SU-DHL-6 (cell line): Measurements from ENCODE around the gene CTNNA2.

ENCODE experiments used
- EZH2phosphoT487 ChIP-seq: fragments of 200-600 bp; sonication (generic), shearing (Covaris generic); conservative IDR thresholded peaks from 2 replicates; pipeline ENCODE4 v1.6.1; 2018; ENCODE audit warnings: mild to moderate bottlenecking, antibody characterized with exemption, low read length, moderate library complexity, mixed read lengths
- TF ChIP-seq, protein P1 (sequence below): fragments of 200-600 bp; sonication (generic); IDR thresholded peaks from one replicate; pipeline ENCODE4 v1.5.1; 2017; ENCODE audit warnings: antibody characterized with exemption, mild to moderate bottlenecking, low read length, moderate library complexity; ENCODE audit not compliant: insufficient read depth, poor library complexity, severe bottlenecking

DNA sequence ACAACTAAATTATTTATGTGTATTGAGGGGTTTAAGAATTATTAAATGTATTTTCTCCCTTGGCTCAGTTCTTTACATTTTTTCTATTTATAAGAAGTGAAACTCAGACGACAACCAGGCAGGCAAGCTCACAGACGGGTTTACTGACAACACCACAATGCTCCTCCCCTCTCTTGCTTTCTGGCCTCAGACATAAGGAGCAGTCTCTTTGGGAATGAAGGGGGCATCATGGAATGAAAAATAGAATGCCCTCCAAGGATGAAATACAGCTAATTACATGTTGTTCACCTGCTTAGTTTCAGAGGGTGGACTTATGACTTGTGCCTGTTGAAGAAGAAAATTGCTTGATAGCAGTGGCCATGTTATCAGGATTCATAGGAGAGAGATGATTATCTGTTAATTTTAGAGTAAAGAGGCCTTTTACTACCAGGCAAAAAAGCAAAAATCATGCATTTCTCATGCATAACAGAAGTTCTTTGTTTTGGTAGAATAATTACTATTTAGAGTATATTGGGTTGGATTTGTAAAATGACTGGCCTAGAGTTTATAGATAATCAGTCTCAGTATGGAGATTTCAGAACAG, 963.8 kb downstream of the CTNNA2 start:
- TF ChIP-seq, protein P1, sequence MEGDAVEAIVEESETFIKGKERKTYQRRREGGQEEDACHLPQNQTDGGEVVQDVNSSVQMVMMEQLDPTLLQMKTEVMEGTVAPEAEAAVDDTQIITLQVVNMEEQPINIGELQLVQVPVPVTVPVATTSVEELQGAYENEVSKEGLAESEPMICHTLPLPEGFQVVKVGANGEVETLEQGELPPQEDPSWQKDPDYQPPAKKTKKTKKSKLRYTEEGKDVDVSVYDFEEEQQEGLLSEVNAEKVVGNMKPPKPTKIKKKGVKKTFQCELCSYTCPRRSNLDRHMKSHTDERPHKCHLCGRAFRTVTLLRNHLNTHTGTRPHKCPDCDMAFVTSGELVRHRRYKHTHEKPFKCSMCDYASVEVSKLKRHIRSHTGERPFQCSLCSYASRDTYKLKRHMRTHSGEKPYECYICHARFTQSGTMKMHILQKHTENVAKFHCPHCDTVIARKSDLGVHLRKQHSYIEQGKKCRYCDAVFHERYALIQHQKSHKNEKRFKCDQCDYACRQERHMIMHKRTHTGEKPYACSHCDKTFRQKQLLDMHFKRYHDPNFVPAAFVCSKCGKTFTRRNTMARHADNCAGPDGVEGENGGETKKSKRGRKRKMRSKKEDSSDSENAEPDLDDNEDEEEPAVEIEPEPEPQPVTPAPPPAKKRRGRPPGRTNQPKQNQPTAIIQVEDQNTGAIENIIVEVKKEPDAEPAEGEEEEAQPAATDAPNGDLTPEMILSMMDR = no peak
- TF ChIP-seq EZH2phosphoT487 = no peak
